Measurements from ENCODE around the gene HDAC2. TPM values are rescaled to one million over a fixed set of nuclear protein-coding genes. Genes with fewer than 3 reads are reported as not detected.

The HDAC2 gene
- total RNA-seq, 1 donor from 2014 or later = 153 TPM

DNA sequence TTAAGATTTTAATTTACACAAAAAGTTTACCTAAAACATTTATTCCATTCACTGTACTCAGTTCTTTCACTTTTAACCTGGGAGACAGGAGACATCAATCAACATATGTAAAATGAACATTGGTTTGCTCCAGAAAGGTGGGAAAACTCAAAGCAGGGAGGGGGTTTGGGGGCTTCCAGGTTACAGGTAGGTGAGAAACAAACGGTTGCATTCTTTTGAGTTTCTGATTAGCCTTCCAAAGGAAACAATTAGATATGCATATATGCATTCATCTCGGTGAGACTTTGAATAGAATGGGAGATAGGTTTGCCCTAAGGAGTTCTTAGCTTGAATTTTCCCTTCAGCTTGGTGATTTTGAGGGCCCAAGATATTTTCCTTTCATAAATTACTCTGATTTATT lies 38.2 kb upstream of the HDAC2 start:
- no peaks in the 10 kb centered on the region for H3K27me3 Mint-ChIP-seq (ENCODE audit: unreplicated experiment)
- peaks cover 6% of the 10 kb centered on the region for H3K36me3 Mint-ChIP-seq (ENCODE audit: unreplicated experiment)
- no peak for DNase-seq (ENCODE audit: extremely low spot score, unreplicated experiment)
- no peaks in the 10 kb centered on the region for H3K9me3 Mint-ChIP-seq (ENCODE audit: unreplicated experiment)
- H3K27ac Mint-ChIP-seq (ENCODE audit: unreplicated experiment) = no peak overlapping the region
- TF ChIP-seq, protein P1, sequence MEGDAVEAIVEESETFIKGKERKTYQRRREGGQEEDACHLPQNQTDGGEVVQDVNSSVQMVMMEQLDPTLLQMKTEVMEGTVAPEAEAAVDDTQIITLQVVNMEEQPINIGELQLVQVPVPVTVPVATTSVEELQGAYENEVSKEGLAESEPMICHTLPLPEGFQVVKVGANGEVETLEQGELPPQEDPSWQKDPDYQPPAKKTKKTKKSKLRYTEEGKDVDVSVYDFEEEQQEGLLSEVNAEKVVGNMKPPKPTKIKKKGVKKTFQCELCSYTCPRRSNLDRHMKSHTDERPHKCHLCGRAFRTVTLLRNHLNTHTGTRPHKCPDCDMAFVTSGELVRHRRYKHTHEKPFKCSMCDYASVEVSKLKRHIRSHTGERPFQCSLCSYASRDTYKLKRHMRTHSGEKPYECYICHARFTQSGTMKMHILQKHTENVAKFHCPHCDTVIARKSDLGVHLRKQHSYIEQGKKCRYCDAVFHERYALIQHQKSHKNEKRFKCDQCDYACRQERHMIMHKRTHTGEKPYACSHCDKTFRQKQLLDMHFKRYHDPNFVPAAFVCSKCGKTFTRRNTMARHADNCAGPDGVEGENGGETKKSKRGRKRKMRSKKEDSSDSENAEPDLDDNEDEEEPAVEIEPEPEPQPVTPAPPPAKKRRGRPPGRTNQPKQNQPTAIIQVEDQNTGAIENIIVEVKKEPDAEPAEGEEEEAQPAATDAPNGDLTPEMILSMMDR (IDR thresholded peaks at IDR 0.05) = no peak
- H3K4me3 Mint-ChIP-seq (ENCODE audit: unreplicated experiment) = no peak overlapping the region
- peaks cover 22% of the 10 kb centered on the region for H3K4me1 Mint-ChIP-seq (ENCODE audit: unreplicated experiment)

DNA sequence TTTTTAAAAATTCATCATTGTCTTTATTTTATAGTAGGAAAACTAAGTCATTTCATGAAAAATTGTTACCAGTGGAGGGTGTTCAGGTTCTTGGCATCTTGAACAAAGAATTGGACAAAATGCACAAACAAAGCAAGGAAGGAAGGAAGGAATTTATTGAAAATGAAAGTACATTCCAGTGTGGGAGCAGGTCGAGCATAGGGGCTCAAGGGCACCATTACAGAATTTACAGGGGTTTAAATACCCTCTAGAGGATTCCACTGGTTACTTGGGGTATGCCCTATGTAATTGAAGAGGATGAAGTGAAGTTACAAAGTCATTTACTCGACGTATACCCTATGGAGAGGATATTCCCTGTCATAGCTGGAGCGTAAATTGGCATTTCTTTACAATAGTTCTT lies 37.4 kb upstream of the HDAC2 start:
- Mint-ChIP-seq H3K9me3 (ENCODE audit: unreplicated experiment) (no peaks in the 10 kb centered on the region), H3K4me1 (ENCODE audit: unreplicated experiment) (peaks cover 22% of the 10 kb centered on the region), H3K4me3 (ENCODE audit: unreplicated experiment) (peak overlapping the region; percentile 9), H3K36me3 (ENCODE audit: unreplicated experiment) (peaks cover 6% of the 10 kb centered on the region), H3K27me3 (ENCODE audit: unreplicated experiment) (no peaks in the 10 kb centered on the region), H3K27ac (ENCODE audit: unreplicated experiment) (peak overlapping the region; percentile 4)
- TF ChIP-seq, protein P1 (IDR thresholded peaks at IDR 0.05) = no peak
- DNase-seq (ENCODE audit: extremely low spot score, unreplicated experiment) = no peak

DNA sequence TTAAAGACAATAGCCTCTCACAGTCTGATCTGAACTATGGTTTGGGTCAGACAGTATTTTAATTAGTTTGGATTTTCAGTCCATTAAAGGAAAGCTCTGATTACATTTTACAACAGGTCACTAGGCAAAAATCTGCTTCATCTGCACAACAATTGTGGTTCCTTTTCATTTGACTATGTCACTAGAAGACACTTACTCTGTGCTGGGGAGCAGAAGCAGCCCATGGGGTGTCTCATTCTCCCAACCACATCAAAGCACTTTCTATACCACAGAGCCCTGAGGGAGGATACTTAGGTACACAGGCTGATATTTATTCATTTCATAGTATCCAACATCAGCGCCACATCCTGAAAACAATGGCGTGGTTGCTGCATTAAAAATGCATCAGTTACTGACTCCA lies 36.6 kb upstream of the HDAC2 start:
- H3K9me3 Mint-ChIP-seq (ENCODE audit: unreplicated experiment) = no peaks in the 10 kb centered on the region
- H3K4me1 Mint-ChIP-seq (ENCODE audit: unreplicated experiment) = peaks cover 22% of the 10 kb centered on the region
- DNase-seq (ENCODE audit: extremely low spot score, unreplicated experiment) = no peak
- no peak overlapping the region for H3K4me3 Mint-ChIP-seq (ENCODE audit: unreplicated experiment)
- TF ChIP-seq, protein P1 (IDR thresholded peaks at IDR 0.05) = no peak
- no peaks in the 10 kb centered on the region for H3K27me3 Mint-ChIP-seq (ENCODE audit: unreplicated experiment)
- H3K27ac Mint-ChIP-seq (ENCODE audit: unreplicated experiment) = no peak overlapping the region
- H3K36me3 Mint-ChIP-seq (ENCODE audit: unreplicated experiment) = peaks cover 6% of the 10 kb centered on the region

DNA sequence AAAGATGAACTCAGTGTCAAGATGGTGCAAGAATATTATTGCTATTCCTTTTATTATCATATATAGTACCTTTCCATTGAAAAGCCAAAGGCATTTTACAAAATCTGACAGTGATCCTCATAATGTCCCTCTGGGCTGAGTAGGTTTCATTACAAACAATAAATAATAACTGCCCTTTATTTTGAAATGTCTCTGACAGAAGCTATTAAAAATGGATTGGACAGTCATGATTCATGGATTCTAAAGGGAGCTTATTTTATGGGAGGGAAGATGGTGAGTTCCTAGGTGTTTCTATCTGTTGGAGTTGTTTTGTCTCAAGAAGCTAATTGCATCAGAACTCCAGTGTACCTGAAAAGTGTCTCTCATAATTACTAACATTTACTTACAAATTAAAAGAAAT lies 30.4 kb upstream of the HDAC2 start:
- Mint-ChIP-seq H3K27me3 (ENCODE audit: unreplicated experiment) (no peaks in the 10 kb centered on the region), H3K36me3 (ENCODE audit: unreplicated experiment) (peaks cover 2% of the 10 kb centered on the region), H3K4me1 (ENCODE audit: unreplicated experiment) (peaks cover 35% of the 10 kb centered on the region), H3K4me3 (ENCODE audit: unreplicated experiment) (no peak overlapping the region), H3K27ac (ENCODE audit: unreplicated experiment) (no peak overlapping the region), H3K9me3 (ENCODE audit: unreplicated experiment) (peaks cover 4% of the 10 kb centered on the region)
- TF ChIP-seq, protein P1 (IDR thresholded peaks at IDR 0.05) = no peak
- DNase-seq (ENCODE audit: extremely low spot score, unreplicated experiment) = no peak

DNA sequence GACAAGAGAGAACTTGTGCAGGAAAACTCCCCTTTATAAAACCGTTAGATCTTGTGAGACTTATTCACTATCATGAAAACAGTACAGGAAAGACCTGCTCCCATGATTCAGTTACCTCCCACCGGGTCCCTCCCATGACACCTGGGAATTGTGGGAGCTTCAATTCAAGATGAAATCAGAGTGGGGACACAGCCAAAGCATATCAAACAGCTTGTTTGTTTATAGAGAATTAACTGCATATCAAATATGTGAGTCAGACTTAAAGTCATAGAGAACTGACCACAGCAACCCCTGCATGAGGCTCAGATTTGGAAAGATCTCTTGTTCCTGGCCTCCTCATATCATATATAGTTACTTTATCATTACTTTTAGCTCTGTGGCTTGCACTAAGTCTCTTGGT lies 29.1 kb upstream of the HDAC2 start:
- peaks cover 4% of the 10 kb centered on the region for H3K9me3 Mint-ChIP-seq (ENCODE audit: unreplicated experiment)
- no peak for DNase-seq (ENCODE audit: extremely low spot score, unreplicated experiment)
- no peaks in the 10 kb centered on the region for H3K27me3 Mint-ChIP-seq (ENCODE audit: unreplicated experiment)
- peaks cover 2% of the 10 kb centered on the region for H3K36me3 Mint-ChIP-seq (ENCODE audit: unreplicated experiment)
- TF ChIP-seq, protein P1 (IDR thresholded peaks at IDR 0.05) = no peak
- no peak overlapping the region for H3K4me3 Mint-ChIP-seq (ENCODE audit: unreplicated experiment)
- peaks cover 48% of the 10 kb centered on the region for H3K4me1 Mint-ChIP-seq (ENCODE audit: unreplicated experiment)
- no peak overlapping the region for H3K27ac Mint-ChIP-seq (ENCODE audit: unreplicated experiment)

All from osteocyte (in vitro differentiated cells).